ENCODE measurements around the gene NKD2.
"Not testable (repeated sequence)": the region's sequence is repeated elsewhere in the genome, so short reads cannot be mapped to it uniquely, and the experiment has no call there.

NKD2 gene

DNA sequence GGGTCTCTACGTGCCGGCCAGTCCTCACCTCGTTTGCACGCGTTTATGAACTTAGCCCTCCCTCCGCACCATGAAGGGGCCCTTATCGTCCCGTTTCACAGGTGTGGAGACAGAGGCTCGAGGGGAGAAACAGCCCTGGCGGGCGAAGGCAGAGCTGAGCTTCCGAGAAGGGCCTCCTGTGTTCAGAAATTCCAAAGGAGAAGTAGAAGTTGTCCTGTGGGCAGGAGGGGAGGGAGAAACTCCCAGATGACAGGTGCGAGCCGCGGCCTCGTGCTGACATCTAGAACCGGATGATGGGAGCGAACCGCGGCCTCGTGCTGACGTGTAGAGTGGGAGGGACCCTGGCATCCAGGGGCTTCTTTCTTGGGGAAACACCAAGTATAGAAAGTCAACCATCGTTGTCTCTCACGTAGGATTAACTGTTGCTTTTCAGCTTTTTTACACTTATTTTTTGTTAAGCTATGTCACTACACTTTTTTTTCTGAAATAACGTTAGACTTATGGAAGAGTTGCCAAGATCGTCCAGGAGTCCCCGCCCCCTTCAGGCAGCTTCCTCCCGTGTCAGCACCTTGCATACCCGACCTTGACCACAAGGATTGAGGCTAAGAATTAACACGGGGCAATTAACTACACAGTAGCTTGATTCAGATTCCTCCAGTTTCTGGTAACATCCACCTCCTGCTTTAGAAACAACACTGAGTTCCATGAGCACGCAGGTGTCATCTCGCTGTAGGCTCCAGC, 42.8 kb upstream of the NKD2 start:
- H3K9me3 ChIP-seq = no peaks in the 10 kb centered on the region

DNA sequence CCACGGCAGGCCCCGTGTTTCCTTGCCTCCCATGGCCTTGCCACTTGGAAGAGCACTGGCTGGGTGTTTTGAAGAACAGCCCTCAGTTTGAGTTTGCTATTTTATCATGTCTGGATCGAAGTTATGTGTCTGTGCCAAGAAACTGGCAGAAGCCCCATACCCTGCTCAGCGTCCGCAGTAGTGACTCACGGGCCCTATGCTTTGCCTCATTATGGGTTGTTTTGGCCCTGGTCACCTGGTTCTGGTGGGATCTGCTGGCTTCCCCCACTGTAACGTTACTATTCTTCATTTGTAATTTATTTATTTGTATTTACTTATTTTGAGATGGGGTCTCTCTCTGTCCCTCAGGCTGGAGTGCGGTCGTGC, 42.3 kb upstream of the NKD2 start:
- intact Hi-C loops (cut with DNase I; ENCODE audit: low total_unique reads) = no loop called here
- Histone ChIP-seq H3K4me3 (no peak overlapping the region), H3K27me3 (peaks cover 0 to 45% of the 10 kb centered on the region in 2 donors), H3K4me1 (no peaks in the 10 kb centered on the region), H3K27ac (no peak overlapping the region), H3K36me3 (no peaks in the 10 kb centered on the region), H3K9me3 (no peaks in the 10 kb centered on the region)
- no peak for TF ChIP-seq CTCF (IDR thresholded peaks at IDR 0.05)
- peak in 1 of 2 donors; percentile 42 for DNase-seq

More for the DNA sequence above, 42.8 kb upstream of the NKD2 start:
- Histone ChIP-seq H3K36me3 (no peaks in the 10 kb centered on the region), H3K4me3 (no peak overlapping the region), H3K27me3 (peaks cover 0 to 50% of the 10 kb centered on the region in 2 donors), H3K27ac (no peak overlapping the region), H3K4me1 (no peaks in the 10 kb centered on the region)
- TF ChIP-seq CTCF (IDR thresholded peaks at IDR 0.05) = no peak
- intact Hi-C loops (cut with DNase I; ENCODE audit: low total_unique reads) = no loop called here
- peak in 1 of 2 donors; percentile 51 for DNase-seq

- no peak for TF ChIP-seq CTCF (IDR thresholded peaks at IDR 0.05)
- Histone ChIP-seq H3K27me3 (peaks cover 0 to 39% of the 10 kb centered on the region in 2 donors), H3K36me3 (no peaks in the 10 kb centered on the region), H3K4me1 (no peaks in the 10 kb centered on the region), H3K4me3 (no peak overlapping the region), H3K9me3 (no peaks in the 10 kb centered on the region), H3K27ac (no peak overlapping the region)
- intact Hi-C loops (cut with DNase I; ENCODE audit: low total_unique reads) = no loop called here
- peak in 1 of 2 donors; percentile 3 for DNase-seq
Measured at GRCh38 chr5:966941-967340, 41.7 kb upstream of the NKD2 start.

DNA sequence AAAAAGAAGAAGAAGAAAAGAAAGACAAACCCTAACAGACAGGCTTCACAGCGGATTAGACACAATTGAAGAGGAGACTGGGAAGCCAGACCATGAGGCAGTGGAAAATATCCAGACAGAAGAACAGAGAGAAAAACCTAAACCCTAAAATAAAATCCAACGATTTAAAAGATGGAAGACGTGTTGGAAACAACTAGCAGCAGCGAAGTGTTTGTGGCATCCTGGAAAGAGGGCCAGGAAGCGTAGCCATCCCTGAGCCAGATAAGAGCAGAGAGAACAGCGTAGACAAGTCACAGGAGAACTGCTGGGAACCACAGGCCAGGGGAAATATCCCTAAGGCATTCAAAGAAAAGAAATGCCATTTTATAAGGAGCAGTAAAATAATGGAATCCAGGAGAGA, 39.7 kb upstream of the NKD2 start:
- Histone ChIP-seq H3K27ac (no peak overlapping the region), H3K4me1 (no peaks in the 10 kb centered on the region), H3K9me3 (no peaks in the 10 kb centered on the region), H3K27me3 (peaks cover 0 to 28% of the 10 kb centered on the region in 2 donors), H3K4me3 (no peak overlapping the region), H3K36me3 (no peaks in the 10 kb centered on the region)
- intact Hi-C loops (cut with DNase I; ENCODE audit: low total_unique reads) = no loop called here
- DNase-seq = peak in 1 of 2 donors; percentile 46
- no peak for TF ChIP-seq CTCF (IDR thresholded peaks at IDR 0.05)

DNA sequence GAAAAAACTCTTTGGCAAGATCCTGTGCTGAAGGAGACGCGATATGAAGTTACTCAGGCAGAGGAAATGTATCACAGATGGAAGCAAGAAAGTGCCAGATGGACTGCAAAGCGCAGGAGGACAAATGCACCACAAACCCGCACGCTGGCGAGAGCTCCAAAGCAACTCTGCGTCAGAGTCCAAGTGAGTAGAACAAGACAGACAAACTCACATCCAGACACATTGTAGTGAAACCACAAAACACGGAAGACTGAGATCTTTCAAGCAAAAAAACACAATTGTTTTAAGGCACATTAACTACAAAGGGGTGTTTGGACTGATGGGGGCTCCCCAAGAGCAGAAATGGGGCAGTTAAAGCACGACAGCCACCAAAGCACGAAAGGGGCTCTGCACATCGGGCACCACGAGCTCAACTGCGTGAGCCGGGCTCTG, 39.2 kb upstream of the NKD2 start:
- Histone ChIP-seq H3K27me3 (peaks cover 0 to 24% of the 10 kb centered on the region in 2 donors), H3K9me3 (no peaks in the 10 kb centered on the region), H3K4me1 (no peaks in the 10 kb centered on the region), H3K36me3 (no peaks in the 10 kb centered on the region), H3K4me3 (no peak overlapping the region), H3K27ac (no peak overlapping the region)
- intact Hi-C loops (cut with DNase I; ENCODE audit: low total_unique reads) = no loop called here
- TF ChIP-seq CTCF (IDR thresholded peaks at IDR 0.05) = no peak
- DNase-seq = peak in 1 of 2 donors; percentile 31

DNA sequence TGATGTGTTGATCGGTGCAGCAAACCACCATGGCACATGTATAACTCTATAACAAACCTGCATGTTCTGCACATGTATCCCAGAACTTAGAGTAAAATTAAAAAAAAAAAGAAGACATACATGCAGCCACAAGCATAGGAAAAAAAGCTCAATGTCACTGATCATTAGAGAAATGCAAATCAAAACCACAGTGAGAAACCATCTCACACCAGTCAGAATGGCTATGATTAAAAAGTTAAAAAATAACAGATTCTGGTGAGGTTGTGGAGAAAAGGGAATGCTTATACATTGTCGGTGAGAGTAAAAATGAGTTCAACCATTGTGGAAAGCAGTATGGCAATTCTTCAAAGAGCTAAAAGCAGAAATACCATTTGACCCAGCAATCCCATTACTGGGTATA, 36.0 kb upstream of the NKD2 start:
- H3K4me1 ChIP-seq; H3K4me3 ChIP-seq; intact Hi-C loops (cut with DNase I; ENCODE audit: low total_unique reads); H3K36me3 ChIP-seq; DNase-seq; H3K27ac ChIP-seq; H3K9me3 ChIP-seq: not testable (repeated sequence)
- peaks cover 0 to 16% of the 10 kb centered on the region in 2 donors for H3K27me3 ChIP-seq

Measured in tibial artery (tissue), 4 donors.